Kidney (tissue), 14 donors: Measurements from ENCODE around the gene MMP14. TPM values are rescaled to one million over a fixed set of nuclear protein-coding genes. Genes with fewer than 3 reads are reported as not detected.

ENCODE experiments used
- DNase-seq, 5 donors: peaks; one replicate each; pipeline ENCODE4 v3.0.0-alpha.2; 2013 to 2020
- FAIRE-seq: peaks from 2 replicates; lab custom pipeline; 2012; peaks lifted over from hg19 to GRCh38; lab: Jason Lieb, UNC
- H3K27ac ChIP-seq, 2 donors: one replicate each; pipeline ENCODE4 v1.7.0; 2013; ENCODE audit warnings: low read depth in 2 of 2, low read length in 2 of 2, inconsistent platforms in 1 of 2
- H3K27me3 ChIP-seq: one replicate; pipeline ENCODE4 v1.7.1; 2013; ENCODE audit warnings: low read length, inconsistent platforms; ENCODE audit not compliant: control insufficient read depth, insufficient read depth
- H3K36me3 ChIP-seq, 3 donors: one replicate each; pipeline versions ENCODE4 v1.7.0 to v1.7.1; 2013; ENCODE audit warnings: low read length in 3 of 3, control low read depth in 1 of 3, inconsistent platforms in 1 of 3; ENCODE audit not compliant: insufficient read depth in 3 of 3, control insufficient read depth in 2 of 3
- H3K4me1 ChIP-seq, 3 donors: one replicate each; pipeline versions ENCODE4 v1.7.0 to v1.7.1; 2013; ENCODE audit warnings: low read length in 3 of 3, inconsistent platforms in 1 of 3, low read depth in 1 of 3; ENCODE audit not compliant: control insufficient read depth in 2 of 3, insufficient read depth in 2 of 3
- H3K4me3 ChIP-seq, 3 donors: one replicate each; pipeline versions ENCODE4 v1.7.0 to v1.8.1; 2013; ENCODE audit warnings: low read length in 3 of 3, control low read depth in 1 of 3, inconsistent platforms in 1 of 3
- H3K9ac ChIP-seq, 3 donors: one replicate each; pipeline versions ENCODE4 v1.7.0 to v1.7.1; 2013; ENCODE audit warnings: low read length in 3 of 3, control low read depth in 1 of 3, inconsistent platforms in 1 of 3
- H3K9me3 ChIP-seq, 3 donors: one replicate each; pipeline versions ENCODE4 v1.7.0 to v1.7.1; 2013; ENCODE audit warnings: low read length in 3 of 3, control low read depth in 1 of 3, inconsistent platforms in 1 of 3; ENCODE audit not compliant: control insufficient read depth in 2 of 3, insufficient read depth in 1 of 3
- intact Hi-C: fragments of 100-400 bp; cut with DNase I; formaldehyde crosslinking; loops from one replicate; pipeline ENCODE4 v1.11.1; 2022
- polyA plus RNA-seq: library from polyadenylated mRNA; stranded (reverse); fragments of 350-450 nt; fragmentation: Illumina TruSeq; extraction: RNeasy Lipid Tissue Mini Kit (QIAGEN cat#74804); gene quantifications from one replicate; pipeline ENCODE4 v1.2.3, GENCODE V29; 2014; ENCODE audit warnings: low read depth, low replicate concordance; ENCODE audit not compliant: insufficient read depth
- total RNA-seq: library from RNA; stranded (reverse); fragmentation: NEBNext Ultra II Directional; extraction: Animal tissue kit (Norgen Biotek cat#: 25700); gene quantifications from one replicate; pipeline ENCODE4 v1.2.1, GENCODE V29; 2021
- TF ChIP-seq, protein P1 (sequence below): IDR thresholded peaks from 3 replicates; pipeline ENCODE4 v1.5.1; 2012; ENCODE audit warnings: mild to moderate bottlenecking, moderate library complexity, borderline replicate concordance; ENCODE audit not compliant: insufficient read depth; ENCODE audit errors: extremely low read depth
- donor health status: control.
- donor health status: control.
- donor health status: control.
- donor health status: control.
- donor health status: control.
- donor health status: DM: yes; HTN: yes; CAD: no.
- donor health status: Normal renal cell carcinoma (clear cell type).

MMP14 gene
- total and polyA plus RNA-seq, 2 donors from 2014 or later = 30.1 to 108 TPM

DNA sequence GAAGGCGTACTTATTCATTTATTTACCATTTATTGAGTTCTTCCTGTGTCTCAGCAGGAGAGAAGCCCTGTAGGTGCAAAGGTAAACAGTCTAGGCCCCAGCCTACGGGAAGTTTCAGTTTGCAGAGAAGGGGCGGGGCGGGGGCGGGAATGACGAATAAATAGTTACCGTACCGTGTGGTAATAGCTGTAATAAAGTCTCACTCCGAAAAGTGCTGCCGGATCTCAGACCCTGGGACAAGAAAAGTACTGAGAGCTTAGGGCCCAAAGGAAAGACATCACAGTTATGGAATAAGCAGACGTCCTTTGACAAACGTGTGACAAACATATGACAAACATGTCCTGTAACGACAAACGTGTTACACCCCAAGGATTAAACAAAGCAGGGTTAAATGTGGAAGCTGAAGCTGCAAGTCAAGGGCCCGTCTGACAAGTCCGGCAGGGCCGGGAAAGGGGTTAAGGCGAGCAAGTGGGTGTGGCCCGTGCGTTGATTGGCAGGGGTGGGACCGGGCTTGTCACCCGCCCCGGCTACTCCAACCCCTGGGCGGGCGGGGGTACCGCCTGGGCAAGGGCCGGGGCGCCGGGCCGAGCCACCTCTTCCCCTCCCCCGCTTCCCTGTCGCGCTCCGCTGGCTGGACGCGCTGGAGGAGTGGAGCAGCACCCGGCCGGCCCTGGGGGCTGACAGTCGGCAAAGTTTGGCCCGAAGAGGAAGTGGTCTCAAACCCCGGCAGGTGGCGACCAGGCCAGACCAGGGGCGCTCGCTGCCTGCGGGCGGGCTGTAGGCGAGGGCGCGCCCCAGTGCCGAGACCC, 35.0 kb downstream of the MMP14 start, which contains the start of gene LRP10:
Gene LRP10 (plus strand): TSS at position 517 of the 809 bp plus-strand sequence. CDS start 564 bp downstream, outside the sequence.
- Histone ChIP-seq H3K9me3 (no peaks in the 10 kb centered on the region), H3K9ac (peak within 1 kb of the TSS; percentile 39 to 89 (median 47)), H3K4me1 (peaks cover 6 to 12% (median 6%) of the 10 kb centered on the region in 3 donors), H3K27me3 (no peaks in the 10 kb centered on the region), H3K27ac (peak within 1 kb of the TSS; percentile 98 to 99), H3K36me3 (peaks cover 2 to 35% (median 23%) of the 10 kb centered on the region in 3 donors), H3K4me3 (peak within 1 kb of the TSS; percentile 63 to 92 (median 75))
- intact Hi-C loops = no loop called here
- DNase-seq (peak; percentile 95 to 97 (median 96)), FAIRE-seq (no peak)
- TF ChIP-seq, protein P1, sequence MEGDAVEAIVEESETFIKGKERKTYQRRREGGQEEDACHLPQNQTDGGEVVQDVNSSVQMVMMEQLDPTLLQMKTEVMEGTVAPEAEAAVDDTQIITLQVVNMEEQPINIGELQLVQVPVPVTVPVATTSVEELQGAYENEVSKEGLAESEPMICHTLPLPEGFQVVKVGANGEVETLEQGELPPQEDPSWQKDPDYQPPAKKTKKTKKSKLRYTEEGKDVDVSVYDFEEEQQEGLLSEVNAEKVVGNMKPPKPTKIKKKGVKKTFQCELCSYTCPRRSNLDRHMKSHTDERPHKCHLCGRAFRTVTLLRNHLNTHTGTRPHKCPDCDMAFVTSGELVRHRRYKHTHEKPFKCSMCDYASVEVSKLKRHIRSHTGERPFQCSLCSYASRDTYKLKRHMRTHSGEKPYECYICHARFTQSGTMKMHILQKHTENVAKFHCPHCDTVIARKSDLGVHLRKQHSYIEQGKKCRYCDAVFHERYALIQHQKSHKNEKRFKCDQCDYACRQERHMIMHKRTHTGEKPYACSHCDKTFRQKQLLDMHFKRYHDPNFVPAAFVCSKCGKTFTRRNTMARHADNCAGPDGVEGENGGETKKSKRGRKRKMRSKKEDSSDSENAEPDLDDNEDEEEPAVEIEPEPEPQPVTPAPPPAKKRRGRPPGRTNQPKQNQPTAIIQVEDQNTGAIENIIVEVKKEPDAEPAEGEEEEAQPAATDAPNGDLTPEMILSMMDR = no peak

DNA sequence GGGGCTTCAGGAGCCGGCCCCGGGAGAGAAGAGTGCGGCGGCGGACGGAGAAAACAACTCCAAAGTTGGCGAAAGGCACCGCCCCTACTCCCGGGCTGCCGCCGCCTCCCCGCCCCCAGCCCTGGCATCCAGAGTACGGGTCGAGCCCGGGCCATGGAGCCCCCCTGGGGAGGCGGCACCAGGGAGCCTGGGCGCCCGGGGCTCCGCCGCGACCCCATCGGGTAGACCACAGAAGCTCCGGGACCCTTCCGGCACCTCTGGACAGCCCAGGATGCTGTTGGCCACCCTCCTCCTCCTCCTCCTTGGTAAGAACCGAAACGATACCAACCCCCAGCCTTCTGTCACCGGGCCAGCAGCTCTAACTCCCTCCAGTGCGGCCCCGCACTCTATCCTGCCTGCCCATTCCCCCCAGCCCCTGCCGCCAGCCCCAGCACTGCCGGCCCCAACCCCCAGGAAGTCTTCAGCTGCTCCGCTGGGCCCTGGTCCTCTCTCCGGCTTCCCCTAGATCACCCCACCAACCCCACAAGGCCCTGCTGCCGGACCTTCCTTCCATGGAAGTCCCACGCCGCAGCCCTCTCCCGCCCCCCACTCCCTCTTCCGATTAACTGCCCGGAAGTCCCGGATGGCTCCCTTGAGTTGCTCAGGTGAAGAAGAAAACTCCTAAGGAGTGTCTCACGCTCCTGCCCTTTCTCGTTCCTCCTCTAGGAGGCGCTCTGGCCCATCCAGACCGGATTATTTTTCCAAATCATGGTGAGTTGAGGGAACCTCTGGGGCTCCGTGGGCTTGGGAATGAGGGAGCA, 35.8 kb downstream of the MMP14 start:
- H3K4me1 ChIP-seq = peaks cover 6 to 12% (median 6%) of the 10 kb centered on the region in 3 donors
- FAIRE-seq (no peak), DNase-seq (peak; percentile 91 to 97 (median 94))
- intact Hi-C loops = no loop called here
- H3K36me3 ChIP-seq = peaks cover 2 to 42% (median 27%) of the 10 kb centered on the region in 3 donors
- H3K27me3 ChIP-seq = no peaks in the 10 kb centered on the region
- H3K4me3 ChIP-seq = peak overlapping the region; percentile 47 to 75 (median 63)
- H3K27ac ChIP-seq = peak overlapping the region; percentile 98 to 99
- peak overlapping the region; percentile 34 to 81 (median 47) for H3K9ac ChIP-seq
- H3K9me3 ChIP-seq = no peaks in the 10 kb centered on the region
- TF ChIP-seq, protein P1 = peak; percentile 97

DNA sequence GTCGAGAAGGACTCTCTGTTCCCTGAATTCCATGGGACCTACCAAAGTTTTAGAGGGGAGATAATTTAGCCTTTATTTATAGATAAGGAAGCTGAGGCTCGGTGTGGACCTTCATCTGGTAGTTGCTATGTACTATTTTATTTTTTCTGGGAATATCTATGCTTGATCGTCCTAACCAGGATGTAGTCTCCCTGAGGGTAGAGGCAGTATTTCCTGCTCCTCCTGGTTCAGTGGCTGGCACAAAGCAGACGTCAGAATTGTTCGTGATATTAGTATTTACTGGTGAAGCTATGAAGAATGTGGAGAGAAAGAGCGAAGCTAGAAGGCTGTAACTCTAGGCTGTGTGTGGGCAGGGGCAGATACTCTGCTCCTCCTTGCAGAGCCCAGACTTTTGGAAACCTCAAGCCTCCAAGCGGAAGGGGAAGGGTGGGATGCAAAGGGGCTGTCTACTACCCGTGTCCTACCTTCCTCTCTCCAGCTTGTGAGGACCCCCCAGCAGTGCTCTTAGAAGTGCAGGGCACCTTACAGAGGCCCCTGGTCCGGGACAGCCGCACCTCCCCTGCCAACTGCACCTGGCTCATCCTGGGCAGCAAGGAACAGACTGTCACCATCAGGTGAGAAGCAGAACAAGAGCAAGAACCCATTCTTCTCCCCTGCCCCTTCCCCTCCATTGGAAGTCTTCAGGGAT, 36.6 kb downstream of the MMP14 start:
- FAIRE-seq = no peak
- intact Hi-C loops = no loop called here

More for the DNA sequence above, 36.6 kb downstream of the MMP14 start:
- TF ChIP-seq, protein P1 = no peak
- peak overlapping the region; percentile 34 to 81 (median 47) for H3K9ac ChIP-seq
- no peaks in the 10 kb centered on the region for H3K9me3 ChIP-seq
- H3K36me3 ChIP-seq = peaks cover 2 to 49% (median 29%) of the 10 kb centered on the region in 3 donors
- peak in 2 of 5 donors; percentile 52 to 56 for DNase-seq
- H3K27ac ChIP-seq = peak overlapping the region; percentile 98 to 99
- no peaks in the 10 kb centered on the region for H3K27me3 ChIP-seq
- H3K4me1 ChIP-seq = peaks cover 6 to 12% (median 6%) of the 10 kb centered on the region in 3 donors
- peak overlapping the region; percentile 47 to 75 (median 63) for H3K4me3 ChIP-seq
